Gastrocnemius medialis (tissue), 4 donors: Measurements from ENCODE around the gene KCNQ4.

Experiments
- POLR2A ChIP-seq, 2 donors: fragments of 450-650 bp; IDR thresholded peaks; one replicate each; pipeline ENCODE4 v1.6.1; 2017; ENCODE audit warnings: antibody characterized with exemption in 2 of 2, mild to moderate bottlenecking in 2 of 2, moderate library complexity in 2 of 2
- TF ChIP-seq, protein P1 (sequence below), 5 experiments: fragments of 450-650 bp in 3 of 5; fragments of 200-600 bp in 2 of 5; sonication (generic) in 2 of 5; IDR thresholded peaks in 4 of 5; conservative IDR thresholded peaks in 1 of 5; 1 replicate in 4 of 5; 2 replicates in 1 of 5; pipeline ENCODE4 v1.5.1; 2016 to 2019; ENCODE audit warnings: antibody characterized with exemption in 5 of 5, mild to moderate bottlenecking in 3 of 5, moderate library complexity in 3 of 5

DNA sequence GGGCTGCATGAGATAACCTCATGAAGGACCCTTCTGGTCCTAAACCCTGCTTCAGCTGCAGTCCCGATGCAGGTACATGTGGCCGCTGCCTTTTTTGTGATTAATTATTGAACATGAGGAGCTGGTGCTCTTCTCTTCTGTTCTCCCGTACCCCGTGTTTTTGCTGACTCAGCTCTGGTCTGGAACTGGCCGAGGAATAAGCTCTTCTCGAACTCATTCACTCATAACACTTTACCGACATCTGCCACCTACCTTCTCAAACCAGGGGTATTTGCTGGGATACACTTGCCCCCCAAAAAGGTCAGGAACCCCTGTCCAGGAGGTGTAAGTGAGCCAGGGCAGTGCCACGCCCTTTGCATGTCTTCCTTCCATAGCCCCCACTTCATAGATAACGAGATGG lies 31.8 kb downstream of the KCNQ4 start:
- TF ChIP-seq, protein P1, sequence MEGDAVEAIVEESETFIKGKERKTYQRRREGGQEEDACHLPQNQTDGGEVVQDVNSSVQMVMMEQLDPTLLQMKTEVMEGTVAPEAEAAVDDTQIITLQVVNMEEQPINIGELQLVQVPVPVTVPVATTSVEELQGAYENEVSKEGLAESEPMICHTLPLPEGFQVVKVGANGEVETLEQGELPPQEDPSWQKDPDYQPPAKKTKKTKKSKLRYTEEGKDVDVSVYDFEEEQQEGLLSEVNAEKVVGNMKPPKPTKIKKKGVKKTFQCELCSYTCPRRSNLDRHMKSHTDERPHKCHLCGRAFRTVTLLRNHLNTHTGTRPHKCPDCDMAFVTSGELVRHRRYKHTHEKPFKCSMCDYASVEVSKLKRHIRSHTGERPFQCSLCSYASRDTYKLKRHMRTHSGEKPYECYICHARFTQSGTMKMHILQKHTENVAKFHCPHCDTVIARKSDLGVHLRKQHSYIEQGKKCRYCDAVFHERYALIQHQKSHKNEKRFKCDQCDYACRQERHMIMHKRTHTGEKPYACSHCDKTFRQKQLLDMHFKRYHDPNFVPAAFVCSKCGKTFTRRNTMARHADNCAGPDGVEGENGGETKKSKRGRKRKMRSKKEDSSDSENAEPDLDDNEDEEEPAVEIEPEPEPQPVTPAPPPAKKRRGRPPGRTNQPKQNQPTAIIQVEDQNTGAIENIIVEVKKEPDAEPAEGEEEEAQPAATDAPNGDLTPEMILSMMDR (IDR thresholded peaks at IDR 0.05 in 4 of 5, conservative IDR thresholded peaks at IDR 0.05 in 1 of 5) = no peak
- TF ChIP-seq POLR2A (IDR thresholded peaks at IDR 0.05) = no peak
